HepG2 (cell line): Measurements from ENCODE around the gene HADHA. TPM values are rescaled to one million over a fixed set of nuclear protein-coding genes. Genes with fewer than 3 reads are reported as not detected.

Experiments used
- ARID2 ChIP-seq: sonication (generic); formaldehyde crosslinking; IDR thresholded peaks from 2 replicates; pipeline ENCODE4 v1.8.1; 2022; ENCODE audit warnings: mild to moderate bottlenecking, missing genetic modification reagents, borderline replicate concordance
- BCL6 ChIP-seq: IDR thresholded peaks from 2 replicates; pipeline ENCODE4 v1.6.1; 2016; ENCODE audit warnings: missing genetic modification reagents, missing compliant biosample characterization
- CREB1 ChIP-seq, 2 experiments: fragments of 450-650 bp in 1 of 2; IDR thresholded peaks; 2 replicates each; pipeline ENCODE4 v1.6.1; 2016 to 2017; ENCODE audit warnings: control low read depth in 1 of 2, mild to moderate bottlenecking in 1 of 2, missing compliant biosample characterization in 1 of 2, missing genetic modification characterization in 1 of 2
- FOXP1 ChIP-seq, 2 experiments: fragments of 450-650 bp in 1 of 2; IDR thresholded peaks; 2 replicates each; pipeline ENCODE4 v1.6.1; 2017 to 2018; ENCODE audit warnings: antibody characterized with exemption in 1 of 2
- GATAD2A ChIP-seq: IDR thresholded peaks from 2 replicates; pipeline ENCODE4 v1.6.1; 2016
- HIC2 ChIP-seq: sonication (generic); formaldehyde crosslinking; IDR thresholded peaks from 2 replicates; pipeline ENCODE4 v1.9.0; 2022; ENCODE audit warnings: low read depth, missing genetic modification reagents
- ISL2 ChIP-seq: sonication (generic); formaldehyde crosslinking; IDR thresholded peaks from 2 replicates; pipeline ENCODE4 v1.5.0; 2020; ENCODE audit warnings: missing genetic modification reagents
- MED1 ChIP-seq: sonication (generic); formaldehyde crosslinking; IDR thresholded peaks from 2 replicates; pipeline ENCODE4 v1.4.0; 2020; ENCODE audit warnings: missing genetic modification reagents
- NR2F6 ChIP-seq, 2 experiments: IDR thresholded peaks; 2 replicates each; pipeline ENCODE4 v1.6.1; 2016; ENCODE audit warnings: antibody characterized with exemption in 1 of 2, mild to moderate bottlenecking in 1 of 2
- PHF21A ChIP-seq: sonication (generic); formaldehyde crosslinking; IDR thresholded peaks from 2 replicates; pipeline ENCODE4 v1.5.0; 2020; ENCODE audit warnings: mild to moderate bottlenecking, missing genetic modification reagents
- PPARG ChIP-seq: conservative IDR thresholded peaks from 2 replicates; pipeline ENCODE4 v1.6.1; 2016; ENCODE audit warnings: missing biosample characterization, missing genetic modification reagents
- RXRA ChIP-seq: sonication (generic); formaldehyde crosslinking; IDR thresholded peaks from 2 replicates; pipeline ENCODE4 v1.5.1; 2020; ENCODE audit warnings: missing genetic modification reagents
- SKIL ChIP-seq: sonication (generic); formaldehyde crosslinking; IDR thresholded peaks from 2 replicates; pipeline ENCODE4 v1.8.0; 2022; ENCODE audit warnings: missing genetic modification reagents, mild to moderate bottlenecking, moderate library complexity, borderline replicate concordance
- SOX13 ChIP-seq, 3 experiments: fragments of 450-650 bp in 1 of 3; sonication (generic) in 1 of 3; formaldehyde crosslinking in 1 of 3; IDR thresholded peaks in 2 of 3; conservative IDR thresholded peaks in 1 of 3; 2 replicates each; pipeline versions ENCODE4 v1.5.0 to v1.6.1; 2016 to 2020; ENCODE audit warnings: antibody characterized with exemption in 1 of 3, mild to moderate bottlenecking in 1 of 3, missing compliant biosample characterization in 1 of 3, missing genetic modification reagents in 1 of 3, moderate library complexity in 1 of 3
- ZBTB7B ChIP-seq: sonication (generic); formaldehyde crosslinking; IDR thresholded peaks from 2 replicates; pipeline ENCODE4 v1.4.0; 2020; ENCODE audit warnings: missing genetic modification reagents
- ZFP82 ChIP-seq: sonication (generic); formaldehyde crosslinking; IDR thresholded peaks from 2 replicates; pipeline ENCODE4 v1.5.1; 2020; ENCODE audit warnings: mild to moderate bottlenecking, missing genetic modification reagents, borderline replicate concordance
- ZKSCAN8 ChIP-seq: IDR thresholded peaks from 2 replicates; pipeline ENCODE4 v1.6.1; 2016; ENCODE audit warnings: borderline replicate concordance, missing genetic modification reagents, missing compliant biosample characterization
- ZNF468 ChIP-seq: sonication (generic); formaldehyde crosslinking; IDR thresholded peaks from 2 replicates; pipeline ENCODE4 v1.8.0; 2022; ENCODE audit warnings: mild to moderate bottlenecking, moderate library complexity, missing genetic modification reagents
- ZNF747 ChIP-seq: sonication (generic); formaldehyde crosslinking; IDR thresholded peaks from 2 replicates; pipeline ENCODE4 v1.8.1; 2023; ENCODE audit warnings: missing genetic modification reagents, mild to moderate bottlenecking, borderline replicate concordance
- polyA plus RNA-seq, 8 experiments: library from polyadenylated mRNA; depleted of rRNA in 3 of 8; stranded (reverse) in 7 of 8; unstranded in 1 of 8; fragments of >200 nt; fragmentation: Illumina TruSeq in 4 of 8; extraction: Trizol in 4 of 8; gene quantifications; 2 replicates each; pipeline versions ENCODE4 v1.2.1 to v1.2.3, GENCODE V29; 2011 to 2016; ENCODE audit warnings: low read depth in 4 of 8, missing spikeins in 1 of 8, mixed read lengths in 1 of 8; ENCODE audit not compliant: insufficient read depth in 1 of 8
- total RNA-seq, 5 experiments: library from RNA; depleted of rRNA; stranded (reverse); fragments of >200 nt; fragmentation: Illumina TruSeq; extraction: Trizol; gene quantifications; 2 replicates each; pipeline ENCODE4 v1.2.3, GENCODE V29; 2016; ENCODE audit warnings: low read depth in 1 of 5
- TF ChIP-seq, protein P1 (sequence below): sonication (generic); formaldehyde crosslinking; IDR thresholded peaks from 2 replicates; pipeline ENCODE4 v1.5.1; 2020; ENCODE audit warnings: missing genetic modification reagents, mild to moderate bottlenecking, borderline replicate concordance
- TF ChIP-seq, protein P2 (sequence below): sonication (generic); formaldehyde crosslinking; IDR thresholded peaks from 2 replicates; pipeline ENCODE4 v1.4.0; 2020; ENCODE audit warnings: missing genetic modification reagents

HADHA gene
- total and polyA plus RNA-seq, 2 of the 13 experiments (the other 11 are each of a cell fraction or from before 2014, with no cell fraction given): 102 to 270 TPM

DNA sequence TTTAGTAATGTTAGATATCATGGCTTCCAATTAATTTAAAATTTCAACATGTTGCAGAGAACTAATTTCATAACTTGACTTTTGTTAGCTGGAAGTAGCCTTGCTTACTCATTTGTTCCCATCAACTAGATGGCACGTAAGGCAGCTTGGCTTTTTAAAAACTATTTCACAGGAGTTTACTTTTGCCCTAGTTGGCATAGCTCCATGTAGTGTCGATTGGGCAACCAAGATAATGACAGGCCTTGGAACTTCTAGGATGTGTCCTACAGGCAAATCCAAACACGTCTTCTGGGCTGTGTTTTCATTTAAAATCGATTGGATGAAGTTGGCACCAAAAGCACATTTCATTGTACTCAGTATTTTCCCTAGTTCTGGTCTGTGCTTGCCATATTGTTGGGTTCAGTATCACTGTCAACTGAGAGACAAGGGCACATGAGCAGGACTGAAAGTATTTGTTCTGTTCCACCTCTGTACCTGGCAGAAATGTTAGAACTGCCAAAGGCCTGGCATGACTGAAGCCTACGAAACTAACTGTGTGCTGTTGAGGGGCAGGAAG lies 29.7 kb upstream of the HADHA start (continued):
- TF ChIP-seq ZNF747 (CRISPR knock-in tag) (no peak), NR2F6 (IDR thresholded peaks at IDR 0.05) (no peak), NR2F6 (CRISPR knock-in tag; IDR thresholded peaks at IDR 0.05) (0 out of 2 replicates have a peak, but pooled peaks have one; percentile 19), CREB1 (IDR thresholded peaks at IDR 0.05) (no peak), CREB1 (CRISPR knock-in tag; IDR thresholded peaks at IDR 0.05) (peak; percentile 68), SKIL (CRISPR knock-in tag) (no peak), PHF21A (CRISPR knock-in tag) (0 out of 2 replicates have a peak, but pooled peaks have one; percentile 33), HIC2 (peak; percentile 78), SOX13 (IDR thresholded peaks at IDR 0.05) (no peak), SOX13 (CRISPR knock-in tag; conservative IDR thresholded peaks at IDR 0.05 in 1 of 2, IDR thresholded peaks at IDR 0.05 in 1 of 2) (peak in 1 of 2 experiments; percentile 68; a peak in 2 of 4 replicates), MED1 (peak; percentile 26; the same call in 1 of the 2 replicates), ZNF468 (CRISPR knock-in tag) (no peak), FOXP1 (IDR thresholded peaks at IDR 0.05) (no peak), FOXP1 (CRISPR knock-in tag; IDR thresholded peaks at IDR 0.05) (peak; percentile 52; the same call in 1 of the 2 replicates), ZBTB7B (CRISPR knock-in tag) (no peak), GATAD2A (CRISPR knock-in tag) (peak; percentile 93), BCL6 (CRISPR knock-in tag) (peak; percentile 98), RXRA (CRISPR knock-in tag) (peak; percentile 89; the same call in 1 of the 2 replicates), ZKSCAN8 (CRISPR knock-in tag) (no peak), ARID2 (CRISPR knock-in tag) (no peak), ZFP82 (CRISPR knock-in tag) (no peak), ISL2 (CRISPR knock-in tag) (peak; percentile 48; the same call in 1 of the 2 replicates), PPARG (CRISPR knock-in tag) (peak; percentile 99)
- TF ChIP-seq, protein P1, sequence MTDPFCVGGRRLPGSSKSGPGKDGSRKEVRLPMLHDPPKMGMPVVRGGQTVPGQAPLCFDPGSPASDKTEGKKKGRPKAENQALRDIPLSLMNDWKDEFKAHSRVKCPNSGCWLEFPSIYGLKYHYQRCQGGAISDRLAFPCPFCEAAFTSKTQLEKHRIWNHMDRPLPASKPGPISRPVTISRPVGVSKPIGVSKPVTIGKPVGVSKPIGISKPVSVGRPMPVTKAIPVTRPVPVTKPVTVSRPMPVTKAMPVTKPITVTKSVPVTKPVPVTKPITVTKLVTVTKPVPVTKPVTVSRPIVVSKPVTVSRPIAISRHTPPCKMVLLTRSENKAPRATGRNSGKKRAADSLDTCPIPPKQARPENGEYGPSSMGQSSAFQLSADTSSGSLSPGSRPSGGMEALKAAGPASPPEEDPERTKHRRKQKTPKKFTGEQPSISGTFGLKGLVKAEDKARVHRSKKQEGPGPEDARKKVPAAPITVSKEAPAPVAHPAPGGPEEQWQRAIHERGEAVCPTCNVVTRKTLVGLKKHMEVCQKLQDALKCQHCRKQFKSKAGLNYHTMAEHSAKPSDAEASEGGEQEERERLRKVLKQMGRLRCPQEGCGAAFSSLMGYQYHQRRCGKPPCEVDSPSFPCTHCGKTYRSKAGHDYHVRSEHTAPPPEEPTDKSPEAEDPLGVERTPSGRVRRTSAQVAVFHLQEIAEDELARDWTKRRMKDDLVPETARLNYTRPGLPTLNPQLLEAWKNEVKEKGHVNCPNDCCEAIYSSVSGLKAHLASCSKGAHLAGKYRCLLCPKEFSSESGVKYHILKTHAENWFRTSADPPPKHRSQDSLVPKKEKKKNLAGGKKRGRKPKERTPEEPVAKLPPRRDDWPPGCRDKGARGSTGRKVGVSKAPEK: no peak
- TF ChIP-seq, protein P2, sequence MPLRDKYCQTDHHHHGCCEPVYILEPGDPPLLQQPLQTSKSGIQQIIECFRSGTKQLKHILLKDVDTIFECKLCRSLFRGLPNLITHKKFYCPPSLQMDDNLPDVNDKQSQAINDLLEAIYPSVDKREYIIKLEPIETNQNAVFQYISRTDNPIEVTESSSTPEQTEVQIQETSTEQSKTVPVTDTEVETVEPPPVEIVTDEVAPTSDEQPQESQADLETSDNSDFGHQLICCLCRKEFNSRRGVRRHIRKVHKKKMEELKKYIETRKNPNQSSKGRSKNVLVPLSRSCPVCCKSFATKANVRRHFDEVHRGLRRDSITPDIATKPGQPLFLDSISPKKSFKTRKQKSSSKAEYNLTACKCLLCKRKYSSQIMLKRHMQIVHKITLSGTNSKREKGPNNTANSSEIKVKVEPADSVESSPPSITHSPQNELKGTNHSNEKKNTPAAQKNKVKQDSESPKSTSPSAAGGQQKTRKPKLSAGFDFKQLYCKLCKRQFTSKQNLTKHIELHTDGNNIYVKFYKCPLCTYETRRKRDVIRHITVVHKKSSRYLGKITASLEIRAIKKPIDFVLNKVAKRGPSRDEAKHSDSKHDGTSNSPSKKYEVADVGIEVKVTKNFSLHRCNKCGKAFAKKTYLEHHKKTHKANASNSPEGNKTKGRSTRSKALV (CRISPR knock-in tag): no peak
